ENCODE results near the gene CDYL2. TPM values are rescaled to one million over a fixed set of nuclear protein-coding genes. Genes with fewer than 3 reads are reported as not detected.
"Not testable (repeated sequence)": the region's sequence is repeated elsewhere in the genome, so short reads cannot be mapped to it uniquely, and the experiment has no call there.

The CDYL2 gene
- total RNA-seq, 3 donors from 2014 or later = 6.3 to 8.9 (median 7.5) TPM

DNA sequence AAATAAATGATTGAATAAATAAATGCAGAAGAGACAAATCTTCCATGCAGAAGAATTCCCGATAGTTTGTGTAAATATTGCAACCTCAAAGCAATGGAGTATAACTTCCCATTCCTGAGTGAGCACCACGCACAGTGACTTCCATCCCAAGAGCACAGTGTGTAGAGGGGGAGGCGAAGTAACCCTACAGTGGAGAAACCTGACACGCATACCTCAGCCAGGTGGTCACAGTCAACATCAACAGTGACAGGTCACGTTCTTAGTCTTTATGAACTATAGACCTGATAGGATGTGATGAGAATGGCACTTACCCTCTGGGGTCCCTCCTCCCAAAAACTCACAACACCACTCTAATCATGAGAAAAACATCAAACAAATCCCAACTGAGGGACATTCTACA lies 152.0 kb downstream of the CDYL2 start:
- DNase-seq (no peak), ATAC-seq (no peak)
- intact Hi-C loops (cut with DNase I, micrococcal nuclease) = no loop called here
- no peak overlapping the region for H3K4me3 ChIP-seq
- no peaks in the 10 kb centered on the region for H3K36me3 ChIP-seq (ENCODE audit: low read depth)
- H3K9me3 ChIP-seq = no peaks in the 10 kb centered on the region
- TF ChIP-seq, protein P1, sequence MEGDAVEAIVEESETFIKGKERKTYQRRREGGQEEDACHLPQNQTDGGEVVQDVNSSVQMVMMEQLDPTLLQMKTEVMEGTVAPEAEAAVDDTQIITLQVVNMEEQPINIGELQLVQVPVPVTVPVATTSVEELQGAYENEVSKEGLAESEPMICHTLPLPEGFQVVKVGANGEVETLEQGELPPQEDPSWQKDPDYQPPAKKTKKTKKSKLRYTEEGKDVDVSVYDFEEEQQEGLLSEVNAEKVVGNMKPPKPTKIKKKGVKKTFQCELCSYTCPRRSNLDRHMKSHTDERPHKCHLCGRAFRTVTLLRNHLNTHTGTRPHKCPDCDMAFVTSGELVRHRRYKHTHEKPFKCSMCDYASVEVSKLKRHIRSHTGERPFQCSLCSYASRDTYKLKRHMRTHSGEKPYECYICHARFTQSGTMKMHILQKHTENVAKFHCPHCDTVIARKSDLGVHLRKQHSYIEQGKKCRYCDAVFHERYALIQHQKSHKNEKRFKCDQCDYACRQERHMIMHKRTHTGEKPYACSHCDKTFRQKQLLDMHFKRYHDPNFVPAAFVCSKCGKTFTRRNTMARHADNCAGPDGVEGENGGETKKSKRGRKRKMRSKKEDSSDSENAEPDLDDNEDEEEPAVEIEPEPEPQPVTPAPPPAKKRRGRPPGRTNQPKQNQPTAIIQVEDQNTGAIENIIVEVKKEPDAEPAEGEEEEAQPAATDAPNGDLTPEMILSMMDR (IDR thresholded peaks at IDR 0.05) = no peak
- H3K4me1 ChIP-seq (ENCODE audit: low read depth) = no peaks in the 10 kb centered on the region

DNA sequence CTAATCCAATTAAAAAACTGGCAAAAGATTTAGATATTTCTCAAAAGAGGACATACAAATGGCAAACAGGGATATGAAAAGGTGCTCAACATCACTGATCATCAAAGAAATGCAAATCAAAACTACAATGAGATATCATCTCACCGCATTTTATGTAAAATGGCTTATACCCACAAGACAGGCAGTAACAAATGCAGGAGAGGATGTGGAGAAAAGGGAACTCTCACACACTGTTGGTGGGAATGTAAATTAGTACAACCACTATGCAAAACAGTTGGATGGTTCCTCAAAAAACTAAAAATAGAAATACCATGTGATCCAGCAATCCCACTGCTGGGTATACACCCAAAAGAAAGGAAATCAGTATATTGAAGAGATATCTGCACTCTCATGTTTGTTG lies 154.1 kb downstream of the CDYL2 start:
- intact Hi-C loops (cut with DNase I, micrococcal nuclease) = not testable (repeated sequence)

DNA sequence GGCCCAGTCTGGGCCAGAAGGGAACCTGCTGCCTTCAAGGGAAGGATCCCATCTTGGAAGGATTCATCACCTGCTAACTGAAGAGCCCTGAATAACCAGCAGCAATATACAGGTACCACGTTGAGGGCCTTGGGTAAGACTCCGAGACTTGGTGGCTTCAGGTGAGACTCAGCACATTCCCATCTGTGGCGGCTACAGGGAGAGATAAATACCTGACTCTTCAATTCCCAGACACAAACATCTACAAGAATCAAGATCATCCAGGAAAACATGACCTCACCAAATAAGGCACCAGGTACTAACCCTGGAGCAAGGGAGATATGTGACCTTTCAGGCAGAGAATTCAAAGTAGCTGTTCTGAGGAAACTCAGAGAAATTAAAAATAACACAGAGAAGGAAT lies 164.1 kb downstream of the CDYL2 start:
- Histone ChIP-seq H3K36me3 (ENCODE audit: low read depth) (no peaks in the 10 kb centered on the region), H3K9me3 (peaks cover 8% of the 10 kb centered on the region), H3K4me3 (no peak overlapping the region), H3K4me1 (ENCODE audit: low read depth) (no peaks in the 10 kb centered on the region)
- DNase-seq (no peak), ATAC-seq (no peak)
- TF ChIP-seq, protein P1 (IDR thresholded peaks at IDR 0.05) = no peak
- intact Hi-C loops (cut with DNase I, micrococcal nuclease) = no loop called here

More for the DNA sequence above, 154.1 kb downstream of the CDYL2 start:
- not testable (repeated sequence) for H3K9me3 ChIP-seq; H3K36me3 ChIP-seq (ENCODE audit: low read depth); H3K4me3 ChIP-seq; DNase-seq; ATAC-seq; H3K4me1 ChIP-seq (ENCODE audit: low read depth)

DNA sequence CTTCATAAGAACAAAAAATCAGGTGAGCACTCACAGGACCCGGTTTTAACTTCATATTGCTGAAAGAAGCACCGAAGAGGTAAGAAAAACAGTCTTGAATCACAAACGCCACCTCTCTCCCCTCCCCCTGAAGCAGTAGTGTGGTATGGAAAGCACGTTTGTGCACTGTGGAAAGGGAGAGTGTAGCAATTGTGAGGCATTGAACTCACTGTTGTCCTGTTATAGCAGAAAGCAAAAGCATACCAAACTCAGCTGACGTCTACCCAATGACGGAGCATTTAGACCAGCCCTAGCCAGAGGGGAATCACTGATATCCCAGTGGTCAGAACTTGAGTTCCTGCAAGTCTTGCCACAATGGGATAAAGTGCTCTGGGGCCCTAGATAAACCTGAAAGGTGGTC lies 164.8 kb downstream of the CDYL2 start:
- no peaks in the 10 kb centered on the region for H3K4me1 ChIP-seq (ENCODE audit: low read depth)
- H3K4me3 ChIP-seq = no peak overlapping the region
- TF ChIP-seq, protein P1 (IDR thresholded peaks at IDR 0.05) = no peak
- DNase-seq (no peak), ATAC-seq (no peak)
- H3K36me3 ChIP-seq (ENCODE audit: low read depth) = no peaks in the 10 kb centered on the region
- intact Hi-C loops (cut with DNase I, micrococcal nuclease) = no loop called here
- H3K9me3 ChIP-seq = peaks cover 8% of the 10 kb centered on the region

DNA sequence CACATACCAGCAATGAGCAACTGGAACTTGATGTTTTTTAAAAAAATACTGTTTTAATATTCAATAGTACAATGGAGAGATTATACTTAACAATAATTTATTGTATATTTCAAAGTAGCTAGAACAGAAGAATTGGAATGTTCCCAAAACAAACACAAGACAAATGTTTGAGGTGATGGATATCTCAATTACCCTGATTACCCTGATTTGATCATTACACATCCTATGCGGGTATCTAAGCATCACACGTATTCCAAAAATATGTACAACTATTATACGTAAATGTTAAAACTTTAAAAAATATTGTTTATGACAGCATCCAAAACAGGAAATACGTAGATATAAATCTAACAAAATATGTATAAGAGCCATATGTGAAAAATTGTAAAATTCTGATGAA lies 166.8 kb downstream of the CDYL2 start:
- no peaks in the 10 kb centered on the region for H3K4me1 ChIP-seq (ENCODE audit: low read depth)
- no peaks in the 10 kb centered on the region for H3K36me3 ChIP-seq (ENCODE audit: low read depth)
- intact Hi-C loops (cut with DNase I, micrococcal nuclease) = no loop called here
- peaks cover 8% of the 10 kb centered on the region for H3K9me3 ChIP-seq
- TF ChIP-seq, protein P1 (IDR thresholded peaks at IDR 0.05) = no peak
- no peak for DNase-seq
- ATAC-seq = no peak
- H3K4me3 ChIP-seq = no peak overlapping the region

DNA sequence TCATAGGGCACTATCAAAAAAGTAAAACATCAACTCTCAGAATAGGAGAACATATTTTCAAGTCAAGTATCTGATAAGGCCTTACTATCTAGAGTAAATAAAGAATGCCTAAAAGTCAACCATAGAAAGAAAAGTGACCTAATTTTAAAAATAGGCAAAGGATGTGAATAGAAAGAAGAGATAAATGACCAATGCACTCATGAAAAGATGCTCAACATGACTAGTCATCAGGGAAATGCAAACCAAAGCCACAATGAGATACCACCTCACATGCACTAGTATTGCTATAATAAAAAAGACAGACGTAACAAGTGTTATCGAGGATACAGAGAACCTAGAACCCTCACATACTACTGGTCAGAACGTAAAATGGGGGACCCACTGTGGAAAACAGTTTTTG lies 172.8 kb downstream of the CDYL2 start:
- H3K36me3 ChIP-seq (ENCODE audit: low read depth) = no peaks in the 10 kb centered on the region
- TF ChIP-seq, protein P1 (IDR thresholded peaks at IDR 0.05) = no peak
- intact Hi-C loops (cut with DNase I, micrococcal nuclease) = no loop called here

More for the DNA sequence above, 172.8 kb downstream of the CDYL2 start:
- DNase-seq (no peak), ATAC-seq (no peak)
- peaks cover 8% of the 10 kb centered on the region for H3K9me3 ChIP-seq
- H3K4me1 ChIP-seq (ENCODE audit: low read depth) = no peaks in the 10 kb centered on the region
- no peak overlapping the region for H3K4me3 ChIP-seq
